ENCODE data around the gene OLIG2.

DNA sequence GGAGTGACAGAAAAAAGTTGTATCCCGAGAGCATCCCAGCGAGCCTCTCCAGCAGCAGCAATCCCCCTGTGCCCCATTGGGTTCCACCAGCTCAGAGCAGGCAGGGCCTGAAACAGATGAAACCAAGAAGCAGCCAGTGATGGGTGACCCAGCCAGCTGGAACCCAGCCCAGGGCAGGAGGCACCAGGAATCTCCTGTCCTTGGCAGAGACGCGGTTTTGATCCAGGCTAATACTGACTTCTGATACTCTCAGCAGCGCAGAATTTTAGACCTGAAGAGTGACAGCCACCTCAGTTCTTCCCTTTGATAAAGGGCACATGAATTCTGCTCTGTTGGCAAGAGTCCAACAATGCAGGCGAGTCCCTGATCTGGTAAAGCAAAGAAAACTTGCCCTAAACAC lies 32.8 kb downstream of the OLIG2 start:
- no peak for TF ChIP-seq CTCF (conservative IDR thresholded peaks at IDR 0.05; ENCODE audit: low read depth in 2 of 2)
- TF ChIP-seq EZH2phosphoT487 (IDR thresholded peaks at IDR 0.05; ENCODE audit: unreplicated experiment), result no peak
- no peak for TF ChIP-seq POLR2AphosphoS5 (IDR thresholded peaks at IDR 0.05; ENCODE audit: low read depth)
- TF ChIP-seq, protein P1, sequence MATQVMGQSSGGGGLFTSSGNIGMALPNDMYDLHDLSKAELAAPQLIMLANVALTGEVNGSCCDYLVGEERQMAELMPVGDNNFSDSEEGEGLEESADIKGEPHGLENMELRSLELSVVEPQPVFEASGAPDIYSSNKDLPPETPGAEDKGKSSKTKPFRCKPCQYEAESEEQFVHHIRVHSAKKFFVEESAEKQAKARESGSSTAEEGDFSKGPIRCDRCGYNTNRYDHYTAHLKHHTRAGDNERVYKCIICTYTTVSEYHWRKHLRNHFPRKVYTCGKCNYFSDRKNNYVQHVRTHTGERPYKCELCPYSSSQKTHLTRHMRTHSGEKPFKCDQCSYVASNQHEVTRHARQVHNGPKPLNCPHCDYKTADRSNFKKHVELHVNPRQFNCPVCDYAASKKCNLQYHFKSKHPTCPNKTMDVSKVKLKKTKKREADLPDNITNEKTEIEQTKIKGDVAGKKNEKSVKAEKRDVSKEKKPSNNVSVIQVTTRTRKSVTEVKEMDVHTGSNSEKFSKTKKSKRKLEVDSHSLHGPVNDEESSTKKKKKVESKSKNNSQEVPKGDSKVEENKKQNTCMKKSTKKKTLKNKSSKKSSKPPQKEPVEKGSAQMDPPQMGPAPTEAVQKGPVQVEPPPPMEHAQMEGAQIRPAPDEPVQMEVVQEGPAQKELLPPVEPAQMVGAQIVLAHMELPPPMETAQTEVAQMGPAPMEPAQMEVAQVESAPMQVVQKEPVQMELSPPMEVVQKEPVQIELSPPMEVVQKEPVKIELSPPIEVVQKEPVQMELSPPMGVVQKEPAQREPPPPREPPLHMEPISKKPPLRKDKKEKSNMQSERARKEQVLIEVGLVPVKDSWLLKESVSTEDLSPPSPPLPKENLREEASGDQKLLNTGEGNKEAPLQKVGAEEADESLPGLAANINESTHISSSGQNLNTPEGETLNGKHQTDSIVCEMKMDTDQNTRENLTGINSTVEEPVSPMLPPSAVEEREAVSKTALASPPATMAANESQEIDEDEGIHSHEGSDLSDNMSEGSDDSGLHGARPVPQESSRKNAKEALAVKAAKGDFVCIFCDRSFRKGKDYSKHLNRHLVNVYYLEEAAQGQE (IDR thresholded peaks at IDR 0.05; ENCODE audit: unreplicated experiment), result no peak
